ENCODE data around the gene DPYSL5. TPM values are rescaled to one million over a fixed set of nuclear protein-coding genes. Genes with fewer than 3 reads are reported as not detected.

DPYSL5 gene
- total and polyA plus RNA-seq, 9 of the 15 experiments (the other 6 are each of a cell fraction or from before 2014, with no cell fraction given) = 0.06 TPM; not detected in 8

- TF ChIP-seq EHMT2 (IDR thresholded peaks at IDR 0.05) = peak; percentile 99
- 0 out of 2 replicates have a peak, but pooled peaks have one; percentile 26 for TF ChIP-seq CXXC5 (CRISPR knock-in tag; IDR thresholded peaks at IDR 0.05)
- TF ChIP-seq CREB3 (tag; conservative IDR thresholded peaks at IDR 0.05; ENCODE audit: low read depth) = peak; percentile 81; the same call in 1 of the 2 replicates
- TF ChIP-seq ETV6 (IDR thresholded peaks at IDR 0.05; ENCODE audit: borderline replicate concordance in 1 of 2, low read depth in 2 of 2, low read length in 1 of 2) = no peak
- no peak for TF ChIP-seq ETV6 (CRISPR knock-in tag; IDR thresholded peaks at IDR 0.05; ENCODE audit: borderline replicate concordance)
- no peak for TF ChIP-seq TAF15 (IDR thresholded peaks at IDR 0.05; ENCODE audit: low read depth, low read length)
- no peak for TF ChIP-seq SNIP1 (IDR thresholded peaks at IDR 0.05; ENCODE audit: low read depth)
- TF ChIP-seq RCOR1 (IDR thresholded peaks at IDR 0.05; ENCODE audit: borderline replicate concordance in 1 of 2, low read depth in 2 of 2, low read length in 2 of 2) = no peak
- TF ChIP-seq RAD21 (CRISPR knock-in tag; conservative IDR thresholded peaks at IDR 0.05 in 1 of 2, IDR thresholded peaks at IDR 0.05 in 1 of 2) = no peak
- peak; percentile 49; the same call in 1 of the 2 replicates for TF ChIP-seq MEF2D (tag; conservative IDR thresholded peaks at IDR 0.05; ENCODE audit: low read depth)
- no peak for TF ChIP-seq KDM5B (IDR thresholded peaks at IDR 0.05; ENCODE audit: insufficient replicate concordance, low read depth, low read length)
- no peak for TF ChIP-seq JUND (IDR thresholded peaks at IDR 0.05; ENCODE audit: borderline replicate concordance, low read depth, low read length)
- peak; percentile 45; the same call in 2 of the 3 replicates for TF ChIP-seq JUND (tag; IDR thresholded peaks at IDR 0.05; ENCODE audit: borderline replicate concordance, low read depth, low read length)
- no peak for TF ChIP-seq CHCHD3 (CRISPR knock-in tag; IDR thresholded peaks at IDR 0.05)
- TF ChIP-seq MIER1 (IDR thresholded peaks at IDR 0.05; ENCODE audit: low read depth) = peak; percentile 97
- TF ChIP-seq POU5F1 (IDR thresholded peaks at IDR 0.05; ENCODE audit: borderline replicate concordance, low read depth, low read length, partially characterized antibody) = no peak
Measured at GRCh38 chr2:26993768-26994167, 145.8 kb downstream of the DPYSL5 start (continued).

Data from K562 (cell line).